SK-N-MC (cell line): Measurements from ENCODE around the gene SCYGR2.

Source experiments
- EZH2 ChIP-seq: fragments of 200-600 bp; sonication (generic); IDR thresholded peaks from one replicate; pipeline ENCODE4 v1.6.1; 2017; ENCODE audit warnings: antibody characterized with exemption
- POLR2AphosphoS5 ChIP-seq: IDR thresholded peaks from 2 replicates; pipeline ENCODE4 v1.6.1; 2012; ENCODE audit warnings: mild to moderate bottlenecking, low read depth, low read length, borderline replicate concordance

- no peak for TF ChIP-seq POLR2AphosphoS5
- no peak for TF ChIP-seq EZH2
Measured at GRCh38 chr2:227613272-227613660, 14.6 kb downstream of the SCYGR2 start.
